ENCODE data around the gene CYTH3.

DNA sequence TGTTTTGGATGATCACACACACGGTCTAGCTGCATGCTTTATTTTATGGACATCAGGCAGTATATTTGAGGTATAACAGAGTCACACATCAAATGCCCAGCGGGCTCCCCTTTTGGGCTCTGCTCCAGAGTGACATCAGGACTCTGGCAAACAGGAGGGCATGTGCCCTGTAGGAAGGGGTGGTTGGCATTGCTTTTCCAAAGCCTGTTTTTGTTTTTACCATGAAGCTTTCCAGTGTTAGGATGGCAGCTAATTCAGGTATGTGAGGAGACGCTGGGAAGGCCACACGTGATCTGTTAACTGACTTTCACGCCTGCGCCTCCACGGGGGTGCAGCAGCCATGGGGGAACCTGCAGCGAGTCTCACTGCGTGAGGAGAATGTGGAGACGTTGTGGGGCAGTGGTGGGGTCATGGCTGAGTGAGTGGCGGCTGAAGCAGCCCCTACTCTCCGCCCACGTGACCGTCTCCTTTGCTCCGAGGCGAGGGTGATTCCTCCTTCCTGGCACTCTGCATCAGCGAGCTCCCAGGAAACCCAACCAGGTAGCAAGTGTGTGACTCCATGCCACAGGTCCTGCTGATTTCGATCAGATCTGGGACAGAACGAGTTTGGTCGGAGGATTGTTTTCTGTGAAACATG lies 123.6 kb downstream of the CYTH3 start:
- TF ChIP-seq, protein P1, sequence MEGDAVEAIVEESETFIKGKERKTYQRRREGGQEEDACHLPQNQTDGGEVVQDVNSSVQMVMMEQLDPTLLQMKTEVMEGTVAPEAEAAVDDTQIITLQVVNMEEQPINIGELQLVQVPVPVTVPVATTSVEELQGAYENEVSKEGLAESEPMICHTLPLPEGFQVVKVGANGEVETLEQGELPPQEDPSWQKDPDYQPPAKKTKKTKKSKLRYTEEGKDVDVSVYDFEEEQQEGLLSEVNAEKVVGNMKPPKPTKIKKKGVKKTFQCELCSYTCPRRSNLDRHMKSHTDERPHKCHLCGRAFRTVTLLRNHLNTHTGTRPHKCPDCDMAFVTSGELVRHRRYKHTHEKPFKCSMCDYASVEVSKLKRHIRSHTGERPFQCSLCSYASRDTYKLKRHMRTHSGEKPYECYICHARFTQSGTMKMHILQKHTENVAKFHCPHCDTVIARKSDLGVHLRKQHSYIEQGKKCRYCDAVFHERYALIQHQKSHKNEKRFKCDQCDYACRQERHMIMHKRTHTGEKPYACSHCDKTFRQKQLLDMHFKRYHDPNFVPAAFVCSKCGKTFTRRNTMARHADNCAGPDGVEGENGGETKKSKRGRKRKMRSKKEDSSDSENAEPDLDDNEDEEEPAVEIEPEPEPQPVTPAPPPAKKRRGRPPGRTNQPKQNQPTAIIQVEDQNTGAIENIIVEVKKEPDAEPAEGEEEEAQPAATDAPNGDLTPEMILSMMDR (IDR thresholded peaks at IDR 0.05), result no peak
- no peak for TF ChIP-seq ZFX (IDR thresholded peaks at IDR 0.05; ENCODE audit: borderline replicate concordance)

Measured in 22Rv1 (cell line).